ENCODE data around the gene TWF1. TPM values are rescaled to one million over a fixed set of nuclear protein-coding genes. Genes with fewer than 3 reads are reported as not detected.

The TWF1 gene
- total and polyA plus RNA-seq, 5 donors from 2014 or later: 16.8 to 65.7 (median 21.5) TPM

- Histone ChIP-seq H3K27me3 (ENCODE audit: control insufficient read depth, insufficient read depth, low read length) (no peaks in the 10 kb centered on the region), H3K36me3 (ENCODE audit: control insufficient read depth, insufficient read depth, low read length) (peaks cover 22% of the 10 kb centered on the region), H3K4me1 (ENCODE audit: control insufficient read depth, insufficient read depth, low read length, poor library complexity, severe bottlenecking) (peaks cover 31% of the 10 kb centered on the region), H3K4me3 (ENCODE audit: low read depth, low read length) (peak overlapping the region; percentile 94), H3K9me3 (ENCODE audit: control insufficient read depth in 2 of 2, low read length in 2 of 2) (no peaks in the 10 kb centered on the region), H3K27ac (ENCODE audit: insufficient read depth, low read length, poor library complexity, severe bottlenecking) (peak overlapping the region; percentile 93)
- DNase-seq (peak in 2 of 3 donors; percentile 29 to 49), ATAC-seq (ENCODE audit: low read depth in 2 of 2) (no peak)
- H3K4me3 Mint-ChIP-seq: peak overlapping the region; percentile 94 to 100 (median 100)
- H3K4me1 Mint-ChIP-seq: peaks cover 23 to 41% (median 35%) of the 10 kb centered on the region in 4 donors
- peak overlapping the region; percentile 89 to 99 (median 95) for H3K27ac Mint-ChIP-seq
- H3K9me3 Mint-ChIP-seq: peaks cover 0 to 2% (median 0%) of the 10 kb centered on the region in 7 donors
- H3K27me3 Mint-ChIP-seq: peaks cover 10% of the 10 kb centered on the region
- peaks cover 9% of the 10 kb centered on the region for H3K36me3 Mint-ChIP-seq
These were observed 813 bp downstream of the TWF1 start for GRCh38 chr12:43805149-43805859.

GRCh38 chr12:43797561-43798217, 8.4 kb downstream of the TWF1 start:
- no peak overlapping the region for H3K27ac ChIP-seq (ENCODE audit: insufficient read depth, low read length, poor library complexity, severe bottlenecking)
- Mint-ChIP-seq H3K27ac (no peak overlapping the region), H3K27me3 (no peaks in the 10 kb centered on the region), H3K36me3 (peaks cover 28% of the 10 kb centered on the region), H3K4me1 (peaks cover 0 to 10% (median 8%) of the 10 kb centered on the region in 4 donors), H3K9me3 (no peaks in the 10 kb centered on the region), H3K4me3 (no peak overlapping the region)
- ATAC-seq (ENCODE audit: low read depth in 2 of 2) (no peak), DNase-seq (no peak)
- no peaks in the 10 kb centered on the region for H3K9me3 ChIP-seq (ENCODE audit: control insufficient read depth in 2 of 2, low read length in 2 of 2)
- no peaks in the 10 kb centered on the region for H3K27me3 ChIP-seq (ENCODE audit: control insufficient read depth, insufficient read depth, low read length)
- H3K36me3 ChIP-seq (ENCODE audit: control insufficient read depth, insufficient read depth, low read length): peaks cover 77% of the 10 kb centered on the region
- no peak overlapping the region for H3K4me3 ChIP-seq (ENCODE audit: low read depth, low read length)
- peaks cover 6% of the 10 kb centered on the region for H3K4me1 ChIP-seq (ENCODE audit: control insufficient read depth, insufficient read depth, low read length, poor library complexity, severe bottlenecking)

- Histone ChIP-seq H3K36me3 (ENCODE audit: control insufficient read depth, insufficient read depth, low read length) (peaks cover 62% of the 10 kb centered on the region), H3K4me3 (ENCODE audit: low read depth, low read length) (no peak overlapping the region), H3K27ac (ENCODE audit: insufficient read depth, low read length, poor library complexity, severe bottlenecking) (no peak overlapping the region), H3K4me1 (ENCODE audit: control insufficient read depth, insufficient read depth, low read length, poor library complexity, severe bottlenecking) (peaks cover 3% of the 10 kb centered on the region), H3K27me3 (ENCODE audit: control insufficient read depth, insufficient read depth, low read length) (no peaks in the 10 kb centered on the region), H3K9me3 (ENCODE audit: control insufficient read depth in 2 of 2, low read length in 2 of 2) (no peaks in the 10 kb centered on the region)
- Mint-ChIP-seq H3K27ac (peak overlapping the region in 1 of 3 donors; percentile 56), H3K36me3 (peaks cover 31% of the 10 kb centered on the region), H3K9me3 (peaks cover 0 to 5% (median 0%) of the 10 kb centered on the region in 7 donors), H3K4me3 (no peak overlapping the region), H3K4me1 (peaks cover 0 to 8% (median 4%) of the 10 kb centered on the region in 4 donors), H3K27me3 (no peaks in the 10 kb centered on the region)
- ATAC-seq (ENCODE audit: low read depth in 2 of 2) (no peak), DNase-seq (no peak)
These were observed 10.3 kb downstream of the TWF1 start for GRCh38 chr12:43795716-43796280.

GRCh38 chr12:43789941-43790340, 16.2 kb downstream of the TWF1 start:
- Mint-ChIP-seq H3K4me1 (peaks cover 0 to 11% (median 4%) of the 10 kb centered on the region in 4 donors), H3K27ac (peak overlapping the region; percentile 34 to 79 (median 35)), H3K27me3 (no peaks in the 10 kb centered on the region), H3K9me3 (peaks cover 0 to 5% (median 0%) of the 10 kb centered on the region in 7 donors), H3K4me3 (no peak overlapping the region), H3K36me3 (peaks cover 25% of the 10 kb centered on the region)
- ATAC-seq (ENCODE audit: low read depth in 2 of 2) (no peak), DNase-seq (no peak)
- Histone ChIP-seq H3K36me3 (ENCODE audit: control insufficient read depth, insufficient read depth, low read length) (peaks cover 37% of the 10 kb centered on the region), H3K27ac (ENCODE audit: insufficient read depth, low read length, poor library complexity, severe bottlenecking) (no peak overlapping the region), H3K27me3 (ENCODE audit: control insufficient read depth, insufficient read depth, low read length) (no peaks in the 10 kb centered on the region), H3K9me3 (ENCODE audit: control insufficient read depth in 2 of 2, low read length in 2 of 2) (no peaks in the 10 kb centered on the region), H3K4me1 (ENCODE audit: control insufficient read depth, insufficient read depth, low read length, poor library complexity, severe bottlenecking) (no peaks in the 10 kb centered on the region), H3K4me3 (ENCODE audit: low read depth, low read length) (no peak overlapping the region)

- Histone ChIP-seq H3K27ac (ENCODE audit: insufficient read depth, low read length, poor library complexity, severe bottlenecking) (no peak overlapping the region), H3K4me1 (ENCODE audit: control insufficient read depth, insufficient read depth, low read length, poor library complexity, severe bottlenecking) (no peaks in the 10 kb centered on the region), H3K36me3 (ENCODE audit: control insufficient read depth, insufficient read depth, low read length) (peaks cover 57% of the 10 kb centered on the region), H3K4me3 (ENCODE audit: low read depth, low read length) (no peak overlapping the region), H3K9me3 (ENCODE audit: control insufficient read depth in 2 of 2, low read length in 2 of 2) (no peaks in the 10 kb centered on the region), H3K27me3 (ENCODE audit: control insufficient read depth, insufficient read depth, low read length) (no peaks in the 10 kb centered on the region)
- DNase-seq (no peak), ATAC-seq (ENCODE audit: low read depth in 2 of 2) (no peak)
- Mint-ChIP-seq H3K36me3 (peaks cover 26% of the 10 kb centered on the region), H3K27me3 (no peaks in the 10 kb centered on the region), H3K27ac (peak overlapping the region in 2 of 3 donors; percentile 66 to 72), H3K9me3 (peaks cover 0 to 3% (median 0%) of the 10 kb centered on the region in 7 donors), H3K4me1 (peaks cover 0 to 9% (median 3%) of the 10 kb centered on the region in 4 donors), H3K4me3 (no peak overlapping the region)
These were observed 19.0 kb downstream of the TWF1 start for GRCh38 chr12:43786899-43787693.

- no peaks in the 10 kb centered on the region for H3K9me3 ChIP-seq (ENCODE audit: control insufficient read depth in 2 of 2, low read length in 2 of 2)
- H3K27ac Mint-ChIP-seq: peak overlapping the region in 1 of 3 donors; percentile 15
- H3K4me1 ChIP-seq (ENCODE audit: control insufficient read depth, insufficient read depth, low read length, poor library complexity, severe bottlenecking): no peaks in the 10 kb centered on the region
- H3K4me3 Mint-ChIP-seq: no peak overlapping the region
- ATAC-seq (ENCODE audit: low read depth in 2 of 2) (peak in 1 of 2 donors; percentile 66), DNase-seq (peak in 2 of 3 donors; percentile 38 to 49)
- no peak overlapping the region for H3K4me3 ChIP-seq (ENCODE audit: low read depth, low read length)
- no peak overlapping the region for H3K27ac ChIP-seq (ENCODE audit: insufficient read depth, low read length, poor library complexity, severe bottlenecking)
- H3K36me3 Mint-ChIP-seq: peaks cover 20% of the 10 kb centered on the region
- H3K27me3 Mint-ChIP-seq: no peaks in the 10 kb centered on the region
- H3K9me3 Mint-ChIP-seq: no peaks in the 10 kb centered on the region
- peaks cover 4 to 12% (median 7%) of the 10 kb centered on the region in 4 donors for H3K4me1 Mint-ChIP-seq
- H3K36me3 ChIP-seq (ENCODE audit: control insufficient read depth, insufficient read depth, low read length): peaks cover 82% of the 10 kb centered on the region
- no peaks in the 10 kb centered on the region for H3K27me3 ChIP-seq (ENCODE audit: control insufficient read depth, insufficient read depth, low read length)
These were observed 29.6 kb downstream of the TWF1 start for GRCh38 chr12:43776498-43776897.

- no peak overlapping the region for H3K27ac Mint-ChIP-seq
- no peak overlapping the region for H3K4me3 ChIP-seq (ENCODE audit: low read depth, low read length)
- no peak for DNase-seq
- no peak overlapping the region for H3K4me3 Mint-ChIP-seq
- H3K27ac ChIP-seq (ENCODE audit: insufficient read depth, low read length, poor library complexity, severe bottlenecking): no peak overlapping the region
- H3K9me3 Mint-ChIP-seq: peaks cover 0 to 1% (median 0%) of the 10 kb centered on the region in 7 donors
- H3K36me3 ChIP-seq (ENCODE audit: control insufficient read depth, insufficient read depth, low read length): peaks cover 39% of the 10 kb centered on the region
- no peak for ATAC-seq (ENCODE audit: low read depth in 2 of 2)
- no peaks in the 10 kb centered on the region for H3K27me3 Mint-ChIP-seq
- H3K27me3 ChIP-seq (ENCODE audit: control insufficient read depth, insufficient read depth, low read length): no peaks in the 10 kb centered on the region
- peaks cover 29% of the 10 kb centered on the region for H3K4me1 ChIP-seq (ENCODE audit: control insufficient read depth, insufficient read depth, low read length, poor library complexity, severe bottlenecking)
- H3K9me3 ChIP-seq (ENCODE audit: control insufficient read depth in 2 of 2, low read length in 2 of 2): no peaks in the 10 kb centered on the region
- H3K36me3 Mint-ChIP-seq: peaks cover 39% of the 10 kb centered on the region
- peaks cover 27 to 42% (median 34%) of the 10 kb centered on the region in 4 donors for H3K4me1 Mint-ChIP-seq
These were observed 39.8 kb downstream of the TWF1 start for GRCh38 chr12:43766291-43766690.

Measured in CD4-positive, CD25-positive, alpha-beta regulatory T cell (primary cell).